Osteocyte (in vitro differentiated cells): ENCODE data around the gene RAB3C. TPM values are rescaled to one million over a fixed set of nuclear protein-coding genes. Genes with fewer than 3 reads are reported as not detected.

Experiments used
- DNase-seq: peaks from one replicate; pipeline ENCODE4 v3.0.0; 2021; ENCODE audit warnings: mixed read lengths; ENCODE audit not compliant: unreplicated experiment; ENCODE audit errors: extremely low spot score
- H3K27ac Mint-ChIP-seq: one replicate; pipeline ENCODE4 v1.8.0; 2021; ENCODE audit warnings: mild to moderate bottlenecking, mixed read lengths; ENCODE audit not compliant: unreplicated experiment
- H3K27me3 Mint-ChIP-seq: one replicate; pipeline ENCODE4 v1.8.0; 2021; ENCODE audit warnings: mixed read lengths; ENCODE audit not compliant: unreplicated experiment
- H3K36me3 Mint-ChIP-seq: one replicate; pipeline ENCODE4 v1.8.0; 2021; ENCODE audit warnings: mixed read lengths; ENCODE audit not compliant: unreplicated experiment
- H3K4me1 Mint-ChIP-seq: one replicate; pipeline ENCODE4 v1.8.0; 2021; ENCODE audit warnings: mixed read lengths; ENCODE audit not compliant: unreplicated experiment
- H3K4me3 Mint-ChIP-seq: one replicate; pipeline ENCODE4 v1.8.0; 2021; ENCODE audit warnings: mild to moderate bottlenecking, moderate library complexity, mixed read lengths; ENCODE audit not compliant: unreplicated experiment
- H3K9me3 Mint-ChIP-seq: one replicate; pipeline ENCODE4 v1.8.0; 2021; ENCODE audit warnings: mixed read lengths; ENCODE audit not compliant: unreplicated experiment
- total RNA-seq: library from RNA; stranded (reverse); gene quantifications from 2 replicates; pipeline ENCODE4 v1.2.1, GENCODE V29; 2021
- TF ChIP-seq, protein P1 (sequence below): fragments of 200-600 bp; sonication (generic); IDR thresholded peaks from 2 replicates; pipeline ENCODE4 v1.5.0; 2021; ENCODE audit warnings: antibody characterized with exemption, mild to moderate bottlenecking, moderate library complexity

The RAB3C gene
- total RNA-seq, 1 donor from 2014 or later, result not detected

DNA sequence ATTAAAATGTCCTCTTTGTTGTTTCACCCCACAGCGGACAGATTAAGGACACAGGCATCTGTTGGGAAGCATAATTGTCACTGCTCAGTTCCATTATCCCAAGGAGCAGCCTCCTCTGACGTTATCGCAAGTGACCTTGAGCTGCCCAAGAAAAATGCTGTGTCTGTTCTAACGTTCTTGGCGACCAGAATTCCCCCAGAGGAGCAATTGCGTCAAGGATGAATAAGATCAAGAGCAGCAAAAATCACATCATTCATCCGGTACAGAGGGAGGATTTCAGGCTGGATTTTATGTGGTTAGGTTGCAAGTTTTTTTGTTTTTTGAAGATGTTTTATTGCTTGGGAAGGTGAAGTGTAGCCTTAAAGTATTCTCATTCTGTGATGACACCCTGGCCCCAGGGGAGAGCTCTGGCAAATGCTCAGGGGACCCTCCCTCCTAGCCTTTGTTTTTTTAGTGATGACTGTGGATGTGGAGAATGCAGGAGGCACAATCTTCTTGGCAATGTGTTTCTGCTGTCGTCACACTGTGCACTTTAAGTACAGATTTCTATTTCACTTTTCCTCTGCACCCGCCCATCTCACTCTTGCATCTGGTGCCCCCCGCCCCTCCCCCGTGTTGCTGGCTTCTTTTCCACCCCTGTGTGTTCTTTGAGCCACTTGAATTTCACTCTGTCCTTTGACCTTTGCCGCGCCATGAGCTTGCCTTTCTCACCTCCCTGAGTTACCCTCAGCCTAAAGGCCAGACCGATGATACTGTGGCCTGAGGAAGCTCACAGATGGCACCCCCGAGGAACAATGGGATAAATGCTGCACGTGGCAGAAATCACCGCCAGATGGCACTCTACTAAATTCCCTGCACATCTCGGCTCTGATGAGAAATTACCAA, 308.5 kb downstream of the RAB3C start:
- H3K4me3 Mint-ChIP-seq, result peak overlapping the region; percentile 68
- no peaks in the 10 kb centered on the region for H3K36me3 Mint-ChIP-seq
- peaks cover 41% of the 10 kb centered on the region for H3K4me1 Mint-ChIP-seq
- TF ChIP-seq, protein P1, sequence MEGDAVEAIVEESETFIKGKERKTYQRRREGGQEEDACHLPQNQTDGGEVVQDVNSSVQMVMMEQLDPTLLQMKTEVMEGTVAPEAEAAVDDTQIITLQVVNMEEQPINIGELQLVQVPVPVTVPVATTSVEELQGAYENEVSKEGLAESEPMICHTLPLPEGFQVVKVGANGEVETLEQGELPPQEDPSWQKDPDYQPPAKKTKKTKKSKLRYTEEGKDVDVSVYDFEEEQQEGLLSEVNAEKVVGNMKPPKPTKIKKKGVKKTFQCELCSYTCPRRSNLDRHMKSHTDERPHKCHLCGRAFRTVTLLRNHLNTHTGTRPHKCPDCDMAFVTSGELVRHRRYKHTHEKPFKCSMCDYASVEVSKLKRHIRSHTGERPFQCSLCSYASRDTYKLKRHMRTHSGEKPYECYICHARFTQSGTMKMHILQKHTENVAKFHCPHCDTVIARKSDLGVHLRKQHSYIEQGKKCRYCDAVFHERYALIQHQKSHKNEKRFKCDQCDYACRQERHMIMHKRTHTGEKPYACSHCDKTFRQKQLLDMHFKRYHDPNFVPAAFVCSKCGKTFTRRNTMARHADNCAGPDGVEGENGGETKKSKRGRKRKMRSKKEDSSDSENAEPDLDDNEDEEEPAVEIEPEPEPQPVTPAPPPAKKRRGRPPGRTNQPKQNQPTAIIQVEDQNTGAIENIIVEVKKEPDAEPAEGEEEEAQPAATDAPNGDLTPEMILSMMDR, result peak; percentile 84
- no peaks in the 10 kb centered on the region for H3K27me3 Mint-ChIP-seq
- H3K9me3 Mint-ChIP-seq, result no peaks in the 10 kb centered on the region
- DNase-seq, result peak; percentile 88
- H3K27ac Mint-ChIP-seq, result peak overlapping the region; percentile 92

GRCh38 chr5:58891971-58892343, 309.1 kb downstream of the RAB3C start:
- Mint-ChIP-seq H3K36me3 (no peaks in the 10 kb centered on the region), H3K27ac (peak overlapping the region; percentile 92), H3K4me1 (peaks cover 35% of the 10 kb centered on the region), H3K27me3 (no peaks in the 10 kb centered on the region), H3K9me3 (no peaks in the 10 kb centered on the region), H3K4me3 (peak overlapping the region; percentile 11)
- TF ChIP-seq, protein P1, result no peak
- DNase-seq, result no peak

GRCh38 chr5:58893551-58893950, 310.7 kb downstream of the RAB3C start:
- TF ChIP-seq, protein P1, result no peak
- H3K4me1 Mint-ChIP-seq, result peaks cover 27% of the 10 kb centered on the region
- H3K36me3 Mint-ChIP-seq, result no peaks in the 10 kb centered on the region
- no peaks in the 10 kb centered on the region for H3K9me3 Mint-ChIP-seq
- H3K27ac Mint-ChIP-seq, result no peak overlapping the region
- no peak for DNase-seq
- no peak overlapping the region for H3K4me3 Mint-ChIP-seq
- H3K27me3 Mint-ChIP-seq, result no peaks in the 10 kb centered on the region

DNA sequence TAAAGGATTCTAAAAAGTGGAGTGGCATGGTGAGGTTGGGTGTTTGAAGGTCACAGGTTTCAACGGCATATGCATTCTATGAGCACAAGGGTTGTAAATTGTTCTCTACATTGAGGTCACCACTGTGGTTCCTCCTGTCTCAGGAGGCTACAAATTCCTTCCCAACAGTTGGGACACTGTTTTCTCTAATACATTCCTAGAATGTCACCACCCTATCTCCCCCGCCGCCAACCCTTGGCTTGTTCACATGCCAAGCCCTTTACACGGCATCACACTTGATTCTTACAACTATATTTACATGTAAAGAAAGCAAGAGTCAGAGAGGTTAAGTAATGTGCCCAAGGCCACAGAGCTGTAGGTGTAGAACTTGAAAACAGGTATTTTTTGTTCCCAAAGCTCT, 315.1 kb downstream of the RAB3C start:
- TF ChIP-seq, protein P1, result no peak
- no peak for DNase-seq
- H3K36me3 Mint-ChIP-seq, result no peaks in the 10 kb centered on the region
- no peaks in the 10 kb centered on the region for H3K27me3 Mint-ChIP-seq
- no peak overlapping the region for H3K27ac Mint-ChIP-seq
- H3K4me1 Mint-ChIP-seq, result peaks cover 7% of the 10 kb centered on the region
- H3K4me3 Mint-ChIP-seq, result no peak overlapping the region
- no peaks in the 10 kb centered on the region for H3K9me3 Mint-ChIP-seq

DNA sequence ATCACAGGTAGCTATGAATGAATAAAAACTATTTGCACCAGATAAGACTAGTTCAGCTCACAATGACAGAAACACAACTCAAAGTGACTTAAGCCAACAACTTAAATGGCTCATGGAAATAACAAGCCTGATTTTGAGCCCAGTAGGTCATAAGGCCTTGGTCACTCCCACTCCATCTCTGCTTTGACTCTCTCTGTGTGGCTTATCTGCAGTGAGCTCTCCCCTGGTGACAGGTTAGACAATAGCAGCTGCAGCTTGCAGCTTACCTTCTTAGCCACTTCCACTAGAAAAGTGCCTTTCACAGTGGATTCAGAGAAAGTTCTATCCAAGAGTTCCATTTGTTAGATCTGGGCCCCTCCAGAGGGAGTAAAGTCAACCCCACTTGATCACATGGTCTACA, 315.7 kb downstream of the RAB3C start:
- Mint-ChIP-seq H3K27ac (no peak overlapping the region), H3K27me3 (no peaks in the 10 kb centered on the region), H3K4me1 (peaks cover 7% of the 10 kb centered on the region), H3K4me3 (no peak overlapping the region), H3K36me3 (no peaks in the 10 kb centered on the region), H3K9me3 (no peaks in the 10 kb centered on the region)
- TF ChIP-seq, protein P1, result no peak
- DNase-seq, result no peak
